Fibroblast of the conjunctiva (primary cell): ENCODE results near the gene ZBTB7C.

Experiments used
- DNase-seq: peaks from one replicate; pipeline ENCODE4 v3.0.0-alpha.2; 2010; ENCODE audit warnings: low read depth

Gene ZBTB7C

DNA sequence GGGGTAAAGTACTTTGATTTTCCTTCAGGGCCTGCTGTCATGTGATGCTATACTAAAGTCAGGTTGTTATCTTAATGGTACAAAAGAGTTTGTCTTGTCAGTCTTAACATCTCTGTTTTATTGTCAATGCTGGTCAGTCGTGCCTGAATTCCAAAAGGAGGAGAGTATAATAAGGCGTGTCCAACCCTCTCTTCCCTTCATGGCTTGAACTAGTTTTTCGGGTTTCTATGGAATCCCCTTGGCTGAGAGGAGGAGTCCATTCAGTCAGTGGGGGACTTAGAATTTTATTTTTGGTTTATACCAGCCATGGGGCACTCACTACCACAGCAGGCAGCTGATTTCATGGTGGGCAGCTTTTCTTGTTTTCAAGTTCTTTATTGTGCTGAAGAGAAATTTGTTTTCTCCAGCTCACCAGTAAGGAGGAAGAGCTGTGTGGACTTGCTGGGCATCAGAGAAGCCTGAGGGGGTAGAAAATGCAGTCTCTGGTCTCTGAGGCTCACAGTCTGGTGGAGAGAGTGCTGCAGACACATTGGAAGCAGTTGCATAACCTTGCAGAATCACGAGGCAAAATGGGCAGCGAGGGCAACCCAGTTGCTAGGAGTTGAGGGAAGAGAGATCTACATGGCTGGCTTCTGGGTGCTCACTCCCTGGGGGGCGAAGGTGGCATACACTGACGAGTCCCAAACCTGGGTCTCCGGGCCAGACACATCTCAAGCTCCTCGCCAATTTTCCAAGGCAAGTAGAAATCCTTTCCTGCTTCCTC lies 193.1 kb downstream of the ZBTB7C start:
- DNase-seq: no peak

DNA sequence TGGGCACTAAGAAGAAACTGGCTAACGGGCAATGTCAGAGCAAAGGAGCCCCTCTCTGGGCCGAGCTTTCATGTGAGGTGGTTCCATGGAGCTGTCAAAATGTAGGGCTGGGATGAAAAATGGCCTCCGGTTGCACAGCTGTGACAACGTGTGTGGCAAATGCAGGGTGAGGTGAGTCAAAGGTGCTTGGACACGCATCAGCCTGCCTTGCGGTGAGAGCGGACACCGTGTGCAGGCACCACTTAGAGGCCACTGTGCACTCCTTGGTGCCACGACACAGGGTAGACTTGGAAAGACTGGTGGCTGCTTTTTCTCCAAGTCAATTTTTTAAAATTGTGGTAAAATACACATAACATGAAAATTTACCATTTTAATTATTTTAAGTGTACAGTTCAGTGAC lies 195.4 kb downstream of the ZBTB7C start:
- no peak for DNase-seq

DNA sequence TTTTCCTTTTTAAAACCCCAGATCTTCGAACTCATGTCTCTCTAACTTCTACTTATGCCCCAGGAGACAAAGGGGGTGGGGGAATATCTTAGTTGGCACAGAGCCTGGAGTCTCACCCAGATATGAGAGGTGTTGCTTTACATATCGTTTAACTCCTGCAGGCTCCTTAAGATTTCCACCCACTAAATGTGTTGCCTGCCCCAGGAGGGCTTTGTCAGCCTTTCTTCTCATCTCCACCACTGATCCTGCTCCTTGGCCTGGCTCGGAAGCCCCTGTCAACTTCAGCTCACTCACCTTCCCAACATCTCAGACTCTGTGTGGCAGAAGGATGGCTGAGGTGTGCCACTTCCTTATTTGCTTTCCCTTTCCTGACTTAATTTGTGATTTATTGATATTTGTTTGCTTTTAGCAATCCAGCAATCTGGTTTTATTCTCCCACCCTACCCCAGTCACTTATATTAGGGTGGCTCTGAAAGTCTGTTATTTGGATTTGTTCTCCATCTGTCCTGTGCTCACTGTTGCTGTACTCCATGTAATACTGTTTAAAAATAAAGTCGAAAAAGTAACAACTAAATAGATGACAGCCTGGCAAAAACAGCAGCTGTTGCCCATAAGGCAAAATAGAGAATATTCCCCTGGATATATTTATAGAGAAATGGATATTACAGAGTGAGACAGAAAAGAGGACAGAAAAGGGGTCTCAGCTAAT lies 200.6 kb downstream of the ZBTB7C start:
- no peak for DNase-seq

DNA sequence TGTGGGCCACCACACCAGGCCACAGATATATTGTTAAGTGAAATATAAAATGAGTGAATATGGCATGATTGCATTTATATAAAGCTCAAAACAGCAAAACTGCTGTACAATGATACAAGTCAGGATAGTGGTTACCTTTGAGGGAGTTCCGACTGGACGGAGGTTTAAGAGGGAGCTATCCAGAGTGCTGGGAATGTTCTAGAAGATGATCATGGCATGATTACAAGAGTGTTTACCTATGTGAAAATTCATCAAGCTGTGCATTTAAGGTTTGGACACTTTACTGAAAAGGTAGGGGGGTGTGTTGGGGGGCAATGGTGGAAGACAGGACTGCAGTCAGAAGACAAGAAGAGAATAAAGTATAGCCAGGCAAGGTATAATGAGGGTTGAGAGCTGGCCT lies 201.4 kb downstream of the ZBTB7C start:
- DNase-seq: no peak

DNA sequence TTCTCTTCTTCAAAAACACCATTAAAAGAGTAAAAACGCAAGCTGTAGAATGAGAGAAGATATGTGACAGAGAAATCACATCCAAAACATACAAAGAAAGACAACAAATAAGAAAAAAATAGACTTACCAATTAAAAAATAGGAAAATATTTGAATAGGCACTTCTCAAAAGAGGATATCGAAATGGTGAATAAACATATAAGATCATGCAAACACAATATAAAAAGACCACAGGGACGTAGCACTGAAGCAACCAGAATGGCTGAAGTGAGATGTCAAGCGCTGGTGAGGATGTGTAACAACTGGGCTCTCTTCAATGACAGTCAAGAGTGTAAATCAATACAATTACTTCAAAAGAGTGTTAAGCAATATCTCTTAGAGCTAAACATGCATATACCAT lies 202.3 kb downstream of the ZBTB7C start:
- no peak for DNase-seq

DNA sequence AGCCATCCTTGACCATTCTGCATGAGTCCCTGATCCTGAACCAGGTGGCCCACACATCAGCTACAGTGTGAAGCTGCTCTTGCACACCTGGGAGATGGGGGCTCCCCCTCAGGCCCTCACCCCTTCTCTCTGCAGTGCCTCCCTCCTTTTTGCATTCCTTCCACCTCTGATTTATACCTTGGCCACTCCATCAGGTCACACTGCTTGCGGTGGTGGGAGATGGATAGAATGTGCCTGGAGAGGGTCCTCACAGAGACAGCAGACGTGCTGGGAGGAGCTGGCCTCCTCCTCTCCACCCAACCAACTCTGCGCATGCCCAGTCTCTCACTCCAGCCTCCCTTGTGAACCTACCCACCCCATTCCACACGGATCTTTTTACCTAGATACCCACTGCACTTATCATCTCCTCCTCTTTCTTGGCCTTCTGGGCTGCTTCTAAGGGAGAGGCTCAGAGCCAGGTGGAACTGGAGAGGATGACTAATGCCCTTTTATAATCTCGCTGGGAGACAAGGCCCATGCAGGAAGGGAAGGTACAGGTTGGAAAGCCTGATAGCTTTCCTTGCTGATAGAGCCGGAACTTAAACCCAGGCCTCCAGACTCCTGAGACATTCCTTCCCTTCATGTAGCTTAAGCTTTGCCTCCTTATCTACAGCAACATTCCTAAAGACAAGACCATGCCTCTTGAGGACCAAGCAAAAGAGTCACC lies 205.1 kb downstream of the ZBTB7C start:
- no peak for DNase-seq

DNA sequence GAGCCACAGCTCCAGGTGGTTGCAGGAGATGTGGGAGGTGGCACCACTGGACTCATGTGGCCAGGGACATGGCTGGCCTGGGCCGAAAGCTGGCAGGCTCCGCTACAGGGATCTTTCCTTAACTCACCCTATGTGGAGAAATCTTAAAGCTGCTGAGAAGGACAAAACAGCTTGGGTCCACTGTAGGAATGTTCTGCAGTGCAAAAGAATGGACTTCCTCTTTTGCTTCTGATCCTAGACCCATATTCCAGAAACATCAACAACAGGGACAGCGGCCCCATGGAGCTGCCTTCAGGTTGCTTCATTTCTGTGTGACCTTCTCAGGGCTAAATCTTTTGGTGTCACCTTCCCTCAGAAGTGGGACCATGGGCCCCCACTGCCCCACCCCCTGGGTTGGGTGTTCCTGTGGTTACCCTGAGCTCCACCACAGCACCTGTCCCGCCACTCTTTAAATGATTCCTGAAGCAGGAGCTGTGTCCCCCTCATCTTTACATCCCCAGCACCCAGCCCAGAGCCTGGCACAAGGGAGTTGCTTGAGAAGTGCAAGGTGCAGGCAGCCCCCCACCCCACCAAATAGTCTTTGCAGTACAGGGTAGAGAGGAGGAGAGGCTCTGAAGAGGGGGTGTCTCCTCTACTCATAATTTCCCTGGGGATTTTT lies 205.8 kb downstream of the ZBTB7C start:
- DNase-seq: no peak

DNA sequence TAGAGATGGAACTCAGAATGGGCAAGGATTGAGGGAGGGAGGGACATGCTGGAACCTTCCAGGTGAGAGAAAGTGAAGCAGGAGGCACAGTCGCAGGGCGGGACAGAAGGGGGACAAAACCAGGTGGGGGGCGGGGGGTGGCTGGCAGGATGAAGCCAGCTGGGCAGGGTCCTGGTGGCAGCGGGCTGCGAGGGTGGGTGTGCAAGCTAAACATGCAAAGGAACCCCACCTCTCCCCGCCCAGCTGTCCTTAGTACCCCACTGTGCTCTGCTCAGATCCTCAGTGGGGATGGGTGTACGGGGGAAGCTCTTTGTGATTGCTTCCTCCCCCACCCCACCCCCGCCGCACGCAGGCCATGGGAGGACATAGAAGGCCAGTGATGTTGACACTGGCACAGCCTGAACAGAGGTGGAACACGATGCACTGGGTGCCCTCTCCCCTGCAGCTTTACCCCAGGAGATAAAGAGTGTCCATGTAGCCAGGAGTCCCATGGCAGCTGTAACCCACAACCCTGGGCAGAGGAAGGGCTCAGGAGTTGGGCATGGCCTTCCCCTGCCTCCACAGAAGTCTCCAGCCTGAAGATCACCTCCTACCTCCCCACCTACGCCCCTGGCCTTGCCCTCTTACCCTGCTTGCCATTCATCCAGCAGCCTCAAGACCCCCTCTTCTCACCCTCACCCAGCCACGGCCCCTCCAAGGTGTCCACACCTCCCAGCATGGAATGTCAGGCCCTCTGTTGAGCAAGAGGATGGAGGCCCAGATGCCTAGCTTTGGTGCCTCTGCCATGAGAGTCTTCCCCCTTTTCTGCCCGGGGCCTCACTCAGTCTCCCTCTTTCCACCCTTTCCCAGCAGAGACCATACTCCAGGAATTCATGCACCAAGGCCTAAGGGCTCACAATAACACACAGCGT lies 206.6 kb downstream of the ZBTB7C start:
- DNase-seq: no peak

DNA sequence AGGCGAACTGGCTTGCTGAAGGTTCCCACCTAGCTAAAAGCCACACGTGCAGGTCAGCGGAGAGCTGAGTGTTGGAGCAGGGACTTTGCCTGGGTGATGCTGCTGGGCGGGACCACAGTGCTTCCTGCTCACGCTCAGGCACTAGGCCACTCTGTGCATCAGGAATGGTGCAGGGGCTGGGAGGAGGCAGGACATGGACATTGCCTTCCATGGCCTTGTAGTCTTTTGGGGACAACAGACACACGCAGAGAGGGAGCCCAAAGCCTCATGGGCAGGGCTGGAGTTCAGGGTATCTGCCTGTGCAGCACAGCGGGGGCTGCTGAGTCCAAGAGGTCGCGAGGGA lies 207.2 kb downstream of the ZBTB7C start:
- DNase-seq: no peak

DNA sequence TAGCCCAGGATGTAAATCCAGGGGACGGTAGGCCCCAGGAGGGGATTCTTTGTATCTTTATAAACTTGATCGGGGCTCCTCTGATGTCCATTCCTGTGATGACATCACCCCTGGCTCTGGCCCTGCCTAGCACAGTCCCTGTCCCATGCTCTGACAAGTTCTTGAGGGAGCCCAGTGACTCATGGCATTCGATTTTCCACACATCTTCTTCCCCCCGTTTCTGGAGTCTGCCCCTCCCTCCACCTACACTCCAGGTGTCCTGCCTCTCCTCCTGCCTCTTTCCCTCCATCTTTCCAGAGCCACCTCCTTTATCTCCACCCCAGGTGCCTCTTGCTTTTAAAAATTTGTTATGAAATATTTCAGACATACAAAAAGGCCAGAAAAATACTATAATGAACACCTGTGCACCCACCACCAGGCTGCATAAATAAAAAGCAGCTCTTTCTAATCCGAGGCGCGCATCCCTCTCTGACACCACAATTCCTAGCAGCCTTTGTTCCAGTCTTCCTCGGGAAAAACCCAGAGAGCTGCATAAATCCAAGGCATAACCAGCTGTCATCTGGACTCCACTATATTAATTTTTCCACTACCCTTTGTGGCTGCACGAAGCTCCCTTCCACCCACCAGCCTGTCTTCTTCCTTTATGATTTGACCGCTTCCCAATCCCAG lies 207.7 kb downstream of the ZBTB7C start:
- no peak for DNase-seq

DNA sequence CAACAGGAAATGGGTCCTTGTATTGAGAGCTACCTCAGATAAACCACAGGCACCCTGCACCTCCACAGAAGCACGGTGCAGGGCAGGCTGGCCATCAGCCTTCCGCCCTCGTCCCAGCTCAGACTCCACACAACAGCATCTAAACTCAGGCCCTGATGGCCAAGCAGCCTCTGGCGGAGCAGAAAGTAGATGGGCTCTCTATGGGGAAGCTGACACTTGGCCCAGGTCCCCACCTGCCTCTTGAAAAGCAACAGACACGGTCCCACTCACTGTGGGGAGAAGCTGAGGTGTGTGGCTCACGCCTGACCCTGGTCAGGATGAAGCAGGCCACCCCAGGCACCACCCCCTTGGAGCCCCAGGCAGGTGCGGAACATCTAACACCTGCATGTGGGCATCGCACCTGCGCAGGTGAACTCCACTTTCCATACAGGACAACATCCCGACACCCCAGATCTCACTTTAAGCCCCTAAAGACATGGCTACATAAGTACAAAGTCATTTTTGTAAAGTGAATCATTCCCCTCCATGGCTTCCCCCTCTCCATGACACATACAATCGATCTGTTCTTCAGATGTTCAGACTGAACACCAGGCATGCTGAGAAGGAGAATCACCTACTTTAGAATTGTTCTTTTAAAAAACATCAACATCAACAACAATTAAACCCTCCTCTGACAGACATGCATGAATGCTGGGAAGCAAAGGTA lies 208.4 kb downstream of the ZBTB7C start:
- DNase-seq: no peak

DNA sequence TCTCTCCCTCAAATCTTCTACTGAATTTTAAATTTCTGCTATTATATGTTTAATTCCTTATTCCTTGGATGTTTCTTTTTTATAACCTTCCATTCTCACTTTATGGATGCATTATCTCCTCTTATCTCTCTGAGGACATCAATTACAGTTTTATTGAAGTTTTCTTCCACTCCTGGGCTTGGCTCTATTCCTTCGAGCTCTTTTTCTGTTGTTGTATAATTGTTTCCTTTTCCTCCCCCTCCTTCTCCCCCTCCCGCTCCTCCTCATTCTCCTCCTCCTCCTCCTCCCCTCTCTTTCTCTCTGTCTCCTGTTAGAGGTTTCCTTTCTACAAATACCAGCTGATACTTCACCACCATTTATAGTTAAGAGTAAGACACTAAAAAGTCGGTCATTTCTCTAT lies 209.8 kb downstream of the ZBTB7C start:
- DNase-seq: no peak

DNA sequence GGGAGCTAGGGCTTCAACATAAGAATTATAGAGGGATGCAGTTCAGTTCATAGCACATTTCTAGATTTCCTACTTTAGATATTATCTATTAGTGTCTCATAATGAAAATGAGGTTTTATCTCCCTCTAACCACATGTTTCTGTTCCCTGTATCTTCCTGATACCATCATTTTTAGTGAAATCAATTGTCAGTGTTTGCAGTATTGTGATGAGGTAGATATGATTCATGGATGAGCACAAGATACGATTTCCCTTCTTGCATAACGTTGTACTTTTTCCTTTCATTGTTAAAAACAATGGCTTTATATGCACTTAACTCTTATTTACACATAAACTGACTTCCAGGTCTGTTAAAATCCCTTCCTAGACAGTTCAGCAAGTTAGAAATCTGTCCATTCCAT lies 211.4 kb downstream of the ZBTB7C start:
- no peak for DNase-seq

DNA sequence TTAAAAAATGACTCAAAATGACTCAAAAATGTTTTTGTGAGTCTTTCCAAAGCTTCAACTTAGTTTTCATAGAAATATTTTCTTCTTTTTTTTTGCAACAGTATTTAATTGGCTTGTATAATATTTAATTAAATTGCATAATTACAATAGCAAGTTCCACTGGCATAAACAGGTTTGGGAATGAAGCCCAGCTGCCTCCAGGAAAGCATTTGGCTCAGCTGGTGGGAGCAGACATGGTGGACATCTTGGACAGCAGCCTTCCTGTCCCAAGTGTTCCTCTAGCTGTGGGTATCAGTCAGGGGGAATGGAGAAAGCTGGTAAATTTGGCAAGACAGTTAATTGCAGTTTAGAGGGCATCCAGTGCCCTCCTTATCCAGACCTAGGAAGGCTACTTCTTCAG lies 213.4 kb downstream of the ZBTB7C start:
- no peak for DNase-seq

DNA sequence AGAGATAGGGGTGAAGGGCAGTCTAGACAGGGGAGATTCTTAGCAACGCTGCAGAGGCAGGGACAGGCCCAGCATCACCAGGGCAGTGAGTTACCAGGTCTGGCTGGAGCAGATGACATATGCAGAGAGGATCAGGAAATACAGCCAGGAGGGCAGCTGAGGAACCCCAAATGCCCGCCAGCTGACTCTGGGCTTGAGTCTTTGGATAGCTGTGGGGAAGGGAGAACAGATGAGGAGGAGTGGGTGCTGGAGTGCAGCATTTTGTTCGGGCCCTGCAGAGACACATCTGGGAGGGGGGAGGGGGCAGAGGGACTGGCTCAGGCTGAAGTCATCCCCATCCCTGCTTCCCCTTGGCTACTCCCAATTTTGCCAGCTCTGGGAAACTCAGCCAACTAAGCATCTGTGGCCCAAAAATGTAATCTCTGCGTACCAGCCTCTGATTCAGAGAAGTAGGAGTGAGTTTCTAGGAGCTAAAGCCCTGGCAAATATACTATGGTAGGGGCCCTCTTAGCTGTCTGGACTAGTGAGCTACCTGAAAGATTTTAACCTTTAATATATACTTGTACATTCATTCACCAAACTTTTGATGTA lies 214.5 kb downstream of the ZBTB7C start:
- DNase-seq: no peak

DNA sequence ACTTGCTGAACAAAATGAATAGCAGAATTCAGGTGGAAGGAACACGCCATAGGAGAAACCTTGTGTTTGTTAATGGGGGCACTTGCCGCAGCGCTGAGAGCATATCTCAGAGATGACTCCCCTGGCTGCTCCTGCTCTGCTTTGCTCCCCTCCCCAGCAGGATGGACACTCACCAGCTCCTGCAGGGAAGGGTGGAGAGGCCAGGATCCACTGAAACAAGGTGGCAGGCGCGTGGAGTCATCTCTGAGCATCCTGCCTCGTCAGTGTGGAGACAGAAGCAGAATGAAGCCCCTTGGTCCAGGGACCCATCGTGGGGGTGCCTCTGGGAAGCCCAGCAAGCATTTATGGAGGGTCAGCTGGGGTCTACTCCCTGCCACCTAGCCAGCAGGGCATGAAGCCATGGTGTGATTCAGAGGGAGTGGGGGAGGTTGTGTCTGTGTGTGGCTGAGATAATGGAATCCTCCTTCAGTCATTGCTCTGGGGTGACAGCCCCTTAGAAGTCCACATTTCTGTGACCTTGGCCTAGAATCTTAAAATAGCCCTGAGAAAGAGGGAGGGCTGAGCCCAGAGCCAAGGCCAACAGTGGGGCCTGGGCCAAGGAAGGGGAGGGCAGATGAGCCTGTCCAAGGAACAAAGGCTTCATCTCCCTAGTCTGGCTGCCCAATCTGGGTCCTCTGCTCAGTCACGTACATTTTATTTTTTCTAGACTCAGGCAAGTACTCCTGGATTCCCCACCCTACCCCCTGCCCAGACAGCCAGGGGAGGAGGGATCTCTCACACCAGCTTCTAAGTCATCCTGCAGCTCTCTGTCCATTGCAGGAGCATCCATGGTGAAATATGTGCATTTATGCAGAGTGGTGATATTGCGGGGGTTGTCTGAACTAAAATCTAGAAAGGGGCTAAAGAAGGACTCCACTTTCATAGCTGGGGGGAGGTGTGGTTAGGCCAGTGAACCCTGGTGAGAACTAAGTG lies 215.4 kb downstream of the ZBTB7C start:
- DNase-seq: no peak

DNA sequence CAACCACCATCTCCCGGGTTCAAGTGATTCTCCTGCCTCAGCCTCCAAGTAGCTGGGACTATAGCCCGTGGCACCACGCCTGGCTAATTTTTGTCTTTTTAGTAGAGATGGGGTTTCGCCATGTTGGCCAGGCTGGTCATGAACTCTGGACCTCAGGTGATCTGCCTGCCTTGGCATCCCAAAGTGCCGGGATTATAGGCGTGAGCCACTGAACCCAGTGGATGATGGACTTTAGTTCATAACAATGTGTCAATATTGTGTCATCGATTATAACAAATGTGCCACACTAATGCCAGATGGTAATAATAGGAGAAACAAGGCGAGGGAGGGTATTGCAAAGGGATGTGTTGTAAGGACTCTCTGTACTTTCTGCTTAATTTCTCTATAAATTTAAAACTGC lies 216.6 kb downstream of the ZBTB7C start:
- DNase-seq: no peak

DNA sequence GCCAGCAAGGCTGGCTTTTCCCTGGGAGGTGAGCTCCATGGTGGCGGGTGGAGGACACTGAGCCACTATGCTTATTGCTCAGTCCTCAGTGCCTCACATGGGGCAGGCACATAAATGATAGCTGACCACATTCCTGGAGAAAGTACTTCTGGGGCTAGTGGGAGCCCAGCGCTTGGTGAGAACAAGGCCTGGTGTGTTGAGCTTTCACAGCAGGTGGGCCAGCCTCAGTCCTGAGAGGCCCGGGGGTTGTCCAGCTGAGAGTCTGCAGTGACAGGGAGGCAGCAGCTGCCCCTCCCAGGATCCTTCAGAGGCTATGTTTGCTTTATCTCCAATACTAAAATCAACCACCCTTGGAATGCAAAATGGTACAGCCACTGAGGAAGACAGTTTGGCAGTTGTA lies 217.7 kb downstream of the ZBTB7C start:
- DNase-seq: no peak

DNA sequence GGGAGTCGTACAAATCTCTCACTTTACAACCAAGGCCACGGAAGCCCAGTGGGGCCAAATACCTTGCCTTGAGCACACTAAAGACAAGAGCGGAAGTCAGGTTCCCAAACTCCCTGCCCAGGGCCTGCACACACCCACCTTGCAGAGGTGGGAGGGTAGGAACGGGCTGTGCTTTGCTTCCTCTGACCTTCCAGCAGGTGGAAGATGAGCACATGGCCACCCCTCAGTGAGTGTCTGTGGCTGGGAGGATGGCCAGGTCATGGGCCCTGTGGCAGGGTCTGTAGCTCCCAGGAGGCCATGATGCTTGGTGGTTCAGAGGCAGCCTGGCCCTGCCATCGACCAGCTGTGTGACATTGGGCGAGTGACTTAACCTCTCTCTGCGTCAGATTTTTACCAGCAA lies 218.2 kb downstream of the ZBTB7C start:
- no peak for DNase-seq
